H1 (cell line): ENCODE results near the gene STAT5A. TPM values are rescaled to one million over a fixed set of nuclear protein-coding genes. Genes with fewer than 3 reads are reported as not detected.

Experiments used
- CTCF ChIA-PET: fragments of 300-600 bp; sonication (Branson Sonifier 250); formaldehyde crosslinking; loops from one replicate; lab custom pipeline; 2021; ENCODE audit not compliant: partially characterized antibody; lab: Charles Lee
- POLR2A ChIA-PET: fragments of 300-600 bp; sonication (Branson Sonifier 250); formaldehyde crosslinking; loops from one replicate; lab custom pipeline; 2021; ENCODE audit warnings: inconsistent platforms; ENCODE audit not compliant: partially characterized antibody; lab: Charles Lee
- DNase-seq, 2 experiments: peaks; one replicate each; pipeline versions ENCODE4 v3.0.0 to v3.0.0-alpha.2; 2010 to 2022; ENCODE audit warnings: low spot score in 2 of 2, low read depth in 1 of 2, mixed read lengths in 1 of 2
- FAIRE-seq: peaks from 2 replicates; lab custom pipeline; 2011; peaks lifted over from hg19 to GRCh38; lab: Jason Lieb, UNC
- H2AFZ ChIP-seq: 2 replicates; pipeline ENCODE4 v1.8.1; 2012; ENCODE audit warnings: low read length, inconsistent platforms
- H2AK5ac ChIP-seq: 2 replicates; pipeline ENCODE4 v1.6.1; 2013; ENCODE audit warnings: low read depth, low read length
- H2BK120ac ChIP-seq: replicated peaks from 2 replicates; pipeline ENCODE3; 2013; ENCODE audit warnings: low read depth, low read length, inconsistent platforms
- H2BK12ac ChIP-seq: 2 replicates; pipeline ENCODE4 v1.6.1; 2013; ENCODE audit warnings: low read depth, low read length
- H2BK15ac ChIP-seq: 2 replicates; pipeline ENCODE4 v1.6.1; 2013; ENCODE audit warnings: low read length
- H2BK20ac ChIP-seq: 2 replicates; pipeline ENCODE4 v1.6.1; 2013; ENCODE audit warnings: low read length
- H2BK5ac ChIP-seq: 2 replicates; pipeline ENCODE4 v1.6.1; 2013; ENCODE audit warnings: low read depth, low read length
- H3K14ac ChIP-seq: 2 replicates; pipeline ENCODE4 v1.6.1; 2013; ENCODE audit warnings: inconsistent platforms; ENCODE audit not compliant: insufficient read length
- H3K18ac ChIP-seq: 2 replicates; pipeline ENCODE4 v1.6.1; 2013; ENCODE audit warnings: low read length; ENCODE audit errors: extremely low read depth
- H3K23ac ChIP-seq: 2 replicates; pipeline ENCODE4 v1.6.1; 2013; ENCODE audit warnings: inconsistent platforms; ENCODE audit not compliant: insufficient read length
- H3K23me2 ChIP-seq: 2 replicates; pipeline ENCODE4 v1.6.1; 2013; ENCODE audit warnings: low read depth, low read length
- H3K27ac ChIP-seq: 2 replicates; pipeline ENCODE4 v1.6.1; 2011; ENCODE audit warnings: low read depth, low read length, inconsistent platforms
- H3K27me3 ChIP-seq, 4 experiments: replicated peaks in 1 of 4; 1 replicate in 1 of 4; 2 replicates in 3 of 4; pipeline versions ENCODE4 v1.6.1 to v1.8.1; 2011 to 2013; ENCODE audit warnings: low read length in 3 of 4, mild to moderate bottlenecking in 3 of 4, inconsistent platforms in 2 of 4, mixed read lengths in 2 of 4, moderate library complexity in 1 of 4; ENCODE audit not compliant: control insufficient read depth in 3 of 4, insufficient read depth in 3 of 4; ENCODE audit errors: extremely low read depth in 1 of 4
- H3K36me3 ChIP-seq, 4 experiments: 2 replicates each; pipeline versions ENCODE4 v1.6.1 to v1.8.1; 2011 to 2013; ENCODE audit warnings: mild to moderate bottlenecking in 4 of 4, low read length in 3 of 4, moderate library complexity in 2 of 4, control low read depth in 1 of 4, inconsistent platforms in 1 of 4; ENCODE audit not compliant: insufficient read depth in 4 of 4, control insufficient read depth in 2 of 4
- H3K4ac ChIP-seq: replicated peaks from 2 replicates; pipeline ENCODE3; 2013; ENCODE audit warnings: low read length, low read depth, mixed read lengths, inconsistent platforms; ENCODE audit not compliant: insufficient read length
- H3K4me1 ChIP-seq, 4 experiments: replicated peaks in 1 of 4; 1 replicate in 1 of 4; 2 replicates in 3 of 4; pipeline versions ENCODE4 v1.6.1 to v1.8.1; 2011 to 2013; ENCODE audit warnings: low read length in 3 of 4, inconsistent platforms in 2 of 4, mixed read lengths in 1 of 4; ENCODE audit not compliant: insufficient read depth in 4 of 4, control insufficient read depth in 3 of 4
- H3K4me2 ChIP-seq, 2 experiments: 2 replicates each; pipeline versions ENCODE4 v1.6.1 to v1.8.1; 2011 to 2013; ENCODE audit warnings: low read depth in 2 of 2, low read length in 2 of 2, control low read depth in 1 of 2, inconsistent platforms in 1 of 2, mild to moderate bottlenecking in 1 of 2; ENCODE audit not compliant: insufficient read depth in 1 of 2
- H3K4me3 ChIP-seq, 4 experiments: fragments of 200-600, 300-600 bp in 1 of 4; sonication (generic), shearing (Covaris generic), sonication (Bioruptor Twin) in 1 of 4; 2 replicates each; pipeline versions ENCODE4 v1.5.1 to v1.8.1; 2011 to 2016; ENCODE audit warnings: low read length in 4 of 4, low read depth in 3 of 4, control low read depth in 2 of 4, inconsistent platforms in 2 of 4, mild to moderate bottlenecking in 2 of 4, mixed read lengths in 1 of 4, moderate library complexity in 1 of 4; ENCODE audit not compliant: insufficient read depth in 2 of 4; ENCODE audit errors: extremely low read depth in 1 of 4
- H3K56ac ChIP-seq: replicated peaks from 2 replicates; pipeline ENCODE3; 2013; ENCODE audit warnings: low read depth, mild to moderate bottlenecking, mixed read lengths, low read length, inconsistent platforms; ENCODE audit not compliant: insufficient read length
- H3K79me1 ChIP-seq: 2 replicates; pipeline ENCODE4 v1.6.1; 2013; ENCODE audit warnings: low read depth, low read length, control low read depth
- H3K79me2 ChIP-seq, 2 experiments: 2 replicates each; pipeline versions ENCODE4 v1.6.1 to v1.8.1; 2012 to 2013; ENCODE audit warnings: low read length in 2 of 2, mild to moderate bottlenecking in 2 of 2, inconsistent platforms in 1 of 2; ENCODE audit not compliant: insufficient read depth in 2 of 2, control insufficient read depth in 1 of 2
- H3K9ac ChIP-seq, 4 experiments: replicated peaks in 1 of 4; 1 replicate in 1 of 4; 2 replicates in 3 of 4; pipeline versions ENCODE4 v1.6.1 to v1.8.1; 2011 to 2013; ENCODE audit warnings: low read depth in 3 of 4, low read length in 3 of 4, control low read depth in 2 of 4, mild to moderate bottlenecking in 2 of 4, moderate library complexity in 2 of 4, inconsistent platforms in 1 of 4; ENCODE audit errors: extremely low read depth in 1 of 4
- H3K9me3 ChIP-seq, 2 experiments: 2 replicates each; pipeline versions ENCODE4 v1.6.1 to v1.8.1; 2012 to 2013; ENCODE audit warnings: mild to moderate bottlenecking in 2 of 2, moderate library complexity in 2 of 2, control low read depth in 1 of 2, inconsistent platforms in 1 of 2, low read depth in 1 of 2, low read length in 1 of 2, mixed read lengths in 1 of 2; ENCODE audit not compliant: insufficient read depth in 2 of 2
- H4K20me1 ChIP-seq, 2 experiments: replicated peaks in 1 of 2; 2 replicates each; pipeline versions ENCODE3 to v1.8.1; 2011 to 2013; ENCODE audit warnings: inconsistent platforms in 2 of 2, low read length in 2 of 2, mild to moderate bottlenecking in 1 of 2; ENCODE audit not compliant: insufficient read depth in 2 of 2, control insufficient read depth in 1 of 2
- H4K5ac ChIP-seq: 2 replicates; pipeline ENCODE4 v1.6.1; 2013; ENCODE audit warnings: low read length, low read depth, mixed read lengths, inconsistent platforms; ENCODE audit not compliant: insufficient read length
- H4K8ac ChIP-seq: 2 replicates; pipeline ENCODE4 v1.8.0; 2013; ENCODE audit warnings: mild to moderate bottlenecking, moderate library complexity, low read length, inconsistent platforms; ENCODE audit not compliant: insufficient read depth; ENCODE audit errors: extremely low read depth
- H4K91ac ChIP-seq: replicated peaks from 2 replicates; pipeline ENCODE3; 2013; ENCODE audit warnings: low read length, mixed read lengths, inconsistent platforms; ENCODE audit not compliant: insufficient read length
- CBX5 ChIP-seq: fragments of 300-800, 300-1000 bp; sonication (generic); IDR thresholded peaks from 2 replicates; pipeline ENCODE4 v1.7.1; 2016; ENCODE audit warnings: antibody characterized with exemption, low read length, low read depth
- CBX8 ChIP-seq: fragments of 300-800, 300-1000 bp; sonication (generic); IDR thresholded peaks from 2 replicates; pipeline ENCODE4 v1.7.1; 2016; ENCODE audit warnings: low read depth, low read length, borderline replicate concordance
- CREB1 ChIP-seq: IDR thresholded peaks from 2 replicates; pipeline ENCODE4 v1.6.1; 2012; ENCODE audit warnings: inconsistent platforms
- CTBP2 ChIP-seq: IDR thresholded peaks from 2 replicates; pipeline ENCODE4 v1.7.0; 2011; ENCODE audit warnings: borderline replicate concordance, mild to moderate bottlenecking, moderate library complexity, mixed read lengths, low read length; ENCODE audit not compliant: insufficient read depth, insufficient read length
- GABPA ChIP-seq: IDR thresholded peaks from 2 replicates; pipeline ENCODE4 v1.6.1; 2011; ENCODE audit warnings: mild to moderate bottlenecking, low read length, moderate library complexity, borderline replicate concordance; ENCODE audit not compliant: insufficient read depth
- JUND ChIP-seq: IDR thresholded peaks from 2 replicates; pipeline ENCODE4 v1.6.1; 2011; ENCODE audit warnings: mild to moderate bottlenecking, improper control_type of control experiment, low read length
- KDM1A ChIP-seq: fragments of 200-600, 300-600 bp; sonication (generic); IDR thresholded peaks from 2 replicates; pipeline ENCODE4 v1.7.1; 2016; ENCODE audit warnings: mild to moderate bottlenecking, low read length, borderline replicate concordance
- KDM5A ChIP-seq: fragments of 200-600 bp; IDR thresholded peaks from 2 replicates; pipeline ENCODE4 v1.7.1; 2012; ENCODE audit warnings: mild to moderate bottlenecking, low read length, inconsistent platforms, mixed read lengths
- NANOG ChIP-seq: IDR thresholded peaks from 2 replicates; pipeline ENCODE4 v1.6.1; 2011; ENCODE audit warnings: low read length, low read depth, mild to moderate bottlenecking, inconsistent platforms; ENCODE audit not compliant: insufficient read depth, poor library complexity, severe bottlenecking
- PHF8 ChIP-seq: fragments of 200-600 bp; sonication (generic); conservative IDR thresholded peaks from 2 replicates; pipeline ENCODE4 v1.7.1; 2012; ENCODE audit warnings: low read depth, mild to moderate bottlenecking, inconsistent platforms, low read length, moderate library complexity
- RBBP5 ChIP-seq: IDR thresholded peaks from 2 replicates; pipeline ENCODE4 v1.7.1; 2012; ENCODE audit warnings: low read depth, mild to moderate bottlenecking, inconsistent platforms, low read length, moderate library complexity, borderline replicate concordance
- SIRT6 ChIP-seq: IDR thresholded peaks from one replicate; pipeline ENCODE4 v1.7.1; 2012; ENCODE audit warnings: low read length, inconsistent platforms
- SP2 ChIP-seq: IDR thresholded peaks from 2 replicates; pipeline ENCODE4 v1.6.1; 2012; ENCODE audit warnings: mild to moderate bottlenecking, low read length, inconsistent platforms
- TEAD4 ChIP-seq: IDR thresholded peaks from 2 replicates; pipeline ENCODE4 v1.6.1; 2012; ENCODE audit warnings: low read depth, low read length, inconsistent platforms, mixed read lengths
- WGBS, 2 experiments: shearing (Covaris generic) in 1 of 2; methylation state at CpG; one replicate each; pipeline versions ENCODE4 v1.1.6 to v1.1.7; 2013 to 2015; ENCODE audit warnings: low lambda C conversion rate in 2 of 2, mixed read lengths in 2 of 2, inconsistent platforms in 1 of 2, low coverage in 1 of 2, missing lambda C conversion rate in 1 of 2; ENCODE audit not compliant: insufficient replicate concordance in 2 of 2, insufficient coverage in 1 of 2, insufficient read length in 1 of 2; ENCODE audit errors: extremely low coverage in 1 of 2, missing lambda C conversion rate in 1 of 2; 5-methylcytosine and 5-hydroxymethylcytosine counted together
- polyA plus RNA-seq, 7 experiments: library from polyadenylated mRNA; depleted of rRNA in 3 of 7; stranded (reverse) in 5 of 7; unstranded in 2 of 7; fragments of >200 nt in 5 of 7; fragments of 200-250 nt in 2 of 7; gene quantifications; 1 replicate in 5 of 7; 2 replicates in 1 of 7; 4 replicates in 1 of 7; pipeline versions ENCODE4 v1.2.1 to v1.2.3, GENCODE V29; 2011 to 2013; ENCODE audit warnings: missing spikeins in 2 of 7, mixed read lengths in 2 of 7
- total RNA-seq: library from RNA; stranded (reverse); fragmentation: NEBNext Ultra II Directional; extraction: Animal tissue kit (Norgen Biotek cat#: 25700); gene quantifications from 2 replicates; pipeline ENCODE4 v1.2.1, GENCODE V29; 2021

Gene STAT5A
- total and polyA plus RNA-seq, 2 of the 8 experiments (the other 6 are each of a cell fraction or from before 2014, with no cell fraction given): 4.2 to 5.4 TPM

- no peaks in the 10 kb centered on the region for H3K4me1 ChIP-seq
- H2BK15ac ChIP-seq: no peak overlapping the region
- H3K23ac ChIP-seq: no peak overlapping the region
- DNase-seq: no peak
- no peak overlapping the region for H4K8ac ChIP-seq
- H3K14ac ChIP-seq: no peak overlapping the region
- H2BK120ac ChIP-seq: no peak overlapping the region
- H4K91ac ChIP-seq: no peak overlapping the region
- H3K79me2 ChIP-seq: no peaks in the 10 kb centered on the region
- no peak overlapping the region for H3K56ac ChIP-seq
- no peaks in the 10 kb centered on the region for H3K27me3 ChIP-seq
- H3K18ac ChIP-seq: no peak overlapping the region
- no peak overlapping the region for H3K9ac ChIP-seq
- no peak overlapping the region for H3K4ac ChIP-seq
- ChIA-PET CTCF (interaction anchor here (0.6 kb wide), 1 partner anchor 27 kb away, joined by 3 read pairs; no protein-coding TSS in a partner anchor), POLR2A (no interaction called here)
- H3K79me1 ChIP-seq: no peaks in the 10 kb centered on the region
- no peak for FAIRE-seq
- H4K20me1 ChIP-seq: peaks cover 0 to 2% of the 10 kb centered on the region in 2 experiments
- peaks cover 23 to 78% (median 51%) of the 10 kb centered on the region in 4 experiments for H3K36me3 ChIP-seq
- no peak overlapping the region for H3K27ac ChIP-seq
- H2AFZ ChIP-seq: no peak overlapping the region
- no peak overlapping the region for H4K5ac ChIP-seq
- H2BK5ac ChIP-seq: no peak overlapping the region
- no peaks in the 10 kb centered on the region for H3K9me3 ChIP-seq
- no peaks in the 10 kb centered on the region for H3K23me2 ChIP-seq
- no peak overlapping the region for H2BK12ac ChIP-seq
- H3K4me2 ChIP-seq: no peak overlapping the region
- no peak overlapping the region for H2BK20ac ChIP-seq
- 97% methylated on average over 4 of the region's 4 CpGs; no CpG with 5 or more reads in 1 of the 2 experiments for WGBS, 2 experiments
- no peak overlapping the region for H2AK5ac ChIP-seq
- no peak overlapping the region for H3K4me3 ChIP-seq
- TF ChIP-seq GABPA (no peak), PHF8 (no peak), CTBP2 (no peak), CREB1 (no peak), SIRT6 (no peak), CBX8 (no peak), CBX5 (no peak), RBBP5 (no peak), KDM1A (no peak), TEAD4 (no peak), NANOG (no peak), SP2 (no peak), KDM5A (no peak), JUND (no peak)
These were observed 50.2 kb downstream of the STAT5A start for GRCh38 chr17:42338427-42338985.
